Parathyroid adenoma (tissue), 2 donors: ENCODE measurements around the gene PCDHGA5.
"Not testable (repeated sequence)": the region's sequence is repeated elsewhere in the genome, so short reads cannot be mapped to it uniquely, and the experiment has no call there.

Source experiments
- H2AFZ ChIP-seq: fragments of 300-600 bp; sonication (generic); one replicate; pipeline ENCODE4 v1.7.0; 2017; ENCODE audit warnings: antibody characterized with exemption, mild to moderate bottlenecking
- H3K27ac ChIP-seq: fragments of 300-600 bp; sonication (generic); one replicate; pipeline ENCODE4 v1.7.0; 2017
- H3K27me3 ChIP-seq: fragments of 300-600 bp; sonication (generic); one replicate; pipeline ENCODE4 v1.7.0; 2017; ENCODE audit warnings: low read length; ENCODE audit not compliant: control insufficient read depth, insufficient read depth
- H3K36me3 ChIP-seq: fragments of 300-600 bp; sonication (generic); one replicate; pipeline ENCODE4 v1.7.0; 2017; ENCODE audit warnings: low read length; ENCODE audit not compliant: control insufficient read depth, insufficient read depth
- H3K4me1 ChIP-seq: fragments of 300-600 bp; sonication (generic); one replicate; pipeline ENCODE4 v1.7.0; 2017; ENCODE audit warnings: control low read depth
- H3K4me2 ChIP-seq: fragments of 300-600 bp; sonication (generic); one replicate; pipeline ENCODE4 v1.7.0; 2017; ENCODE audit warnings: low read length
- H3K4me3 ChIP-seq: fragments of 300-600 bp; sonication (generic); one replicate; pipeline ENCODE4 v1.7.0; 2017; ENCODE audit warnings: low read depth, low read length
- H3K79me2 ChIP-seq: fragments of 300-600 bp; sonication (generic); one replicate; pipeline ENCODE4 v1.7.0; 2017; ENCODE audit warnings: control low read depth
- H3K9ac ChIP-seq: fragments of 300-600 bp; sonication (generic); one replicate; pipeline ENCODE4 v1.7.0; 2017; ENCODE audit warnings: mild to moderate bottlenecking
- H3K9me3 ChIP-seq: fragments of 300-600 bp; sonication (generic); one replicate; pipeline ENCODE4 v1.7.0; 2017; ENCODE audit warnings: low read length; ENCODE audit not compliant: control insufficient read depth
- TF ChIP-seq, protein P1 (sequence below): fragments of 300-600 bp; sonication (generic); IDR thresholded peaks from one replicate; pipeline ENCODE4 v1.7.0; 2017; ENCODE audit warnings: antibody characterized with exemption, mild to moderate bottlenecking
- donor health status: primary hyperparathyroidism.

Gene PCDHGA5

DNA sequence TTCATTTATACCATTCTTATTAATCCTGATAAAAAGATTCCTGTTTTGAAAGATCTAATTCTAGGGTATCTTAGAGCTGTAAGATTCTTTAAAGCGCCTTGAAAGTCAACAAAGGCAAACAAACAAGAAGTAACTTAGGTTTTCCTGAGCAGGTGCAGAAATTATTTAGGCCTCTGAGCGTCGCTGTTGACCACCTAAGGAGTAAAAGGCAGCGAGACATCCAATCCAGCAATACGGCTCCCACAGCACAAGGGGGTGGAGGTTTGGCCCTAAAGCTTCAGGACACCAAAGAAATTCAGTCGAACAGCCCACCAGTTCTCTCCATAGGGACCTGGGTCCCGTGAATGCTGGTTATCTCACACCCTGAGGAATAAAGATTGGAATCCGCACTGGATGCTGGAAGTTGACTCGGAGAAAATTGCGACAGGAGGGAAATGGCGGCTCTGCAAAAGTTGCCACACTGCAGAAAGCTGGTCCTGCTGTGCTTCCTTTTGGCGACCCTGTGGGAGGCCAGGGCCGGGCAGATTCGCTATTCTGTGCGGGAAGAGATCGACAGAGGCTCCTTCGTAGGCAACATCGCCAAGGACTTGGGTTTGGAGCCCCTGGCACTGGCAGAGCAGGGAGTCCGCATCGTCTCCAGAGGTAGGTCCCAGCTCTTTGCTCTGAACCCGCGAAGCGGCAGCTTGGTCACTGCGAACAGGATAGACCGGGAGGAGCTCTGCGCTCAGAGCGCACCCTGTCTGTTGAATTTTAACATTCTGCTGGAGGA, 25.2 kb upstream of the PCDHGA5 start, which contains the start of gene PCDHGA2:
PCDHGA2 (plus strand) TSS at position 223 of the 769 bp plus-strand sequence.
- no peak within 1 kb of the TSS for H3K9ac ChIP-seq

DNA sequence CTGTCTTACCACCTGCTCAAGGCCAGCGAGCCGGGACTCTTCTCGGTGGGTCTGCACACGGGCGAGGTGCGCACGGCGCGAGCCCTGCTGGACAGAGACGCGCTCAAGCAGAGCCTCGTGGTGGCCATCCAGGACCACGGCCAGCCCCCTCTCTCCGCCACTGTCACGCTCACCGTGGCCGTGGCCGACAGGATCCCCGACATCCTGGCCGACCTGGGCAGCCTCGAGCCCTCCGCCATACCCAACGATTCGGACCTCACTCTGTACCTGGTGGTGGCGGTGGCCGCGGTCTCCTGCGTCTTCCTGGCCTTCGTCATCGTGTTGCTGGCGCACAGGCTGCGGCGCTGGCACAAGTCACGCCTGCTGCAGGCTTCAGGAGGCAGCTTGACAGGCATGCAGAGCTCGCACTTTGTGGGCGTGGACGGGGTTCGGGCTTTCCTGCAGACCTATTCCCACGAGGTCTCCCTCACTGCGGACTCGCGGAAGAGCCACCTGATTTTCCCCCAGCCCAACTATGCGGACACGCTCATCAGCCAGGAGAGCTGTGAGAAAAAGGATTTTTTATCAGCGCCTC, 23.1 kb upstream of the PCDHGA5 start:
- not testable (repeated sequence) for H3K9me3 ChIP-seq, H3K36me3 ChIP-seq, H3K79me2 ChIP-seq, H3K4me1 ChIP-seq, H3K27ac ChIP-seq, H3K27me3 ChIP-seq, H3K9ac ChIP-seq, H2AFZ ChIP-seq, H3K4me3 ChIP-seq, H3K4me2 ChIP-seq

More for the DNA sequence above, 25.2 kb upstream of the PCDHGA5 start, which contains the start of gene PCDHGA2:
- H3K4me2 ChIP-seq = no peak within 1 kb of the TSS
- peaks cover 8% of the 10 kb centered on the region for H3K9me3 ChIP-seq
- H3K36me3 ChIP-seq = peaks cover 3% of the 10 kb centered on the region
- no peaks in the 10 kb centered on the region for H3K79me2 ChIP-seq
- H3K4me1 ChIP-seq = no peaks in the 10 kb centered on the region
- TF ChIP-seq, protein P1, sequence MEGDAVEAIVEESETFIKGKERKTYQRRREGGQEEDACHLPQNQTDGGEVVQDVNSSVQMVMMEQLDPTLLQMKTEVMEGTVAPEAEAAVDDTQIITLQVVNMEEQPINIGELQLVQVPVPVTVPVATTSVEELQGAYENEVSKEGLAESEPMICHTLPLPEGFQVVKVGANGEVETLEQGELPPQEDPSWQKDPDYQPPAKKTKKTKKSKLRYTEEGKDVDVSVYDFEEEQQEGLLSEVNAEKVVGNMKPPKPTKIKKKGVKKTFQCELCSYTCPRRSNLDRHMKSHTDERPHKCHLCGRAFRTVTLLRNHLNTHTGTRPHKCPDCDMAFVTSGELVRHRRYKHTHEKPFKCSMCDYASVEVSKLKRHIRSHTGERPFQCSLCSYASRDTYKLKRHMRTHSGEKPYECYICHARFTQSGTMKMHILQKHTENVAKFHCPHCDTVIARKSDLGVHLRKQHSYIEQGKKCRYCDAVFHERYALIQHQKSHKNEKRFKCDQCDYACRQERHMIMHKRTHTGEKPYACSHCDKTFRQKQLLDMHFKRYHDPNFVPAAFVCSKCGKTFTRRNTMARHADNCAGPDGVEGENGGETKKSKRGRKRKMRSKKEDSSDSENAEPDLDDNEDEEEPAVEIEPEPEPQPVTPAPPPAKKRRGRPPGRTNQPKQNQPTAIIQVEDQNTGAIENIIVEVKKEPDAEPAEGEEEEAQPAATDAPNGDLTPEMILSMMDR = no peak
- no peaks in the 10 kb centered on the region for H3K27me3 ChIP-seq
- H3K4me3 ChIP-seq = no peak within 1 kb of the TSS
- H2AFZ ChIP-seq = no peak within 1 kb of the TSS
- no peak within 1 kb of the TSS for H3K27ac ChIP-seq

DNA sequence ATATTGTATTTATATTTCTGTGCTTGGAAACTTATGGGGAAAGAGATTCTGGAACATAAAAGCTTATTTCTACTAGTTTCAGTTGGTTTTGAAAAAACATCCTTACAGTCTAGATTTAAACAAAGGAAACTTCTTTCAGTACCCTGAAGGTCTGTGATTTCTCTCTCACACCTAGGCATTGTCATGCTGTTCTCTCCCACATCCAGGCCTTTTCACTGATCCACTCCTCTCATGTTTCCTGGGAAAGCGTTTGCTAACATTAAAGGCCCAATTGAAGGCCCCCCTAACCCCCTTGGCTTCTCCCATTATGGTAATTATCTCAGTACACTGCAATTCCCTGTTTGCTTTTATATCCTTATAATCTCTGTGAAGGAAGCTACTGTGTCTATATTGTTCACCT, 21.2 kb upstream of the PCDHGA5 start:
- H3K9ac ChIP-seq = no peak overlapping the region
- H3K36me3 ChIP-seq = peaks cover 3% of the 10 kb centered on the region
- peaks cover 8% of the 10 kb centered on the region for H3K9me3 ChIP-seq
- H3K4me1 ChIP-seq = no peaks in the 10 kb centered on the region
- no peaks in the 10 kb centered on the region for H3K27me3 ChIP-seq
- TF ChIP-seq, protein P1 = no peak
- H3K79me2 ChIP-seq = no peaks in the 10 kb centered on the region
- H3K27ac ChIP-seq = no peak overlapping the region
- H3K4me3 ChIP-seq = no peak overlapping the region
- no peak overlapping the region for H2AFZ ChIP-seq
- no peak overlapping the region for H3K4me2 ChIP-seq

DNA sequence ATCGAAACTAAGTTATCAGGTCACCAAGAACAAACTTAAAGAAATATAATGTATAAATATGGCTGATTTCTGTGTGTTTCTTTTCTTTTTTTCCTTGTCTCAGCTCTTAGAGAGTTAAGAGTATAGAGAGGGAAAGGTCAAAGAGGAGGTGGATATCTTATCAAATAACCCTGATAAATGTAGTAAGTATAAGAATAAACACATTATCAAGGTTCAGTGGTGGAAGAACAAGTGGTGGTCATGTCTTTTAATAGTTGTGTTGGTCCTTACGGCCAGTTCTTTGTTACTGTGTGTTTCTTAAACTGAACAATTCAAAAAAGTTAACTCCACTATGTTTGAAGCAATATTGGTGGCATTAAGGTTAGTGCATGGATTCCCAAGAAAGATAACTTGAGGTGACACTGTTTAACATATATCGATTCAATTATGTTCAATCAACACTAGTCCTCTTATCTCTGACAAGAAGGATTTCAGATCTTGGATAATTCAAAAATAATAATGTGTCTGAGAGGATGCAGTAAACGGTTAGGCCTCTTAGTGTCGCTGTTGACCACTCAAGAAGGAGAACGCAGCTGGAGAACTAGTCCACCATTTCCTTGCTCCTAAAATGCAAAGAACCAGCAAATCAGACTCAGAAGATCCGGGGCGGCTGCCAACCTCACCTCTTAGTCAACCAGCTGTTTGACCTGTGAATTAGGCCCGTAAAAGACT, 20.6 kb upstream of the PCDHGA5 start, which contains the start of gene PCDHGA3:
PCDHGA3 (plus strand) TSS at position 588 of the 711 bp plus-strand sequence. CDS start 205 bp downstream, outside the sequence.
- Histone ChIP-seq H3K27me3 (no peaks in the 10 kb centered on the region), H3K9ac (no peak within 1 kb of the TSS), H3K27ac (no peak within 1 kb of the TSS)

More for the DNA sequence above, 20.6 kb upstream of the PCDHGA5 start, which contains the start of gene PCDHGA3:
- no peak within 1 kb of the TSS for H3K4me3 ChIP-seq
- TF ChIP-seq, protein P1 = no peak
- H2AFZ ChIP-seq = no peak within 1 kb of the TSS
- H3K36me3 ChIP-seq = peaks cover 1% of the 10 kb centered on the region
- peaks cover 8% of the 10 kb centered on the region for H3K9me3 ChIP-seq
- no peak within 1 kb of the TSS for H3K4me2 ChIP-seq
- H3K79me2 ChIP-seq = no peaks in the 10 kb centered on the region
- H3K4me1 ChIP-seq = no peaks in the 10 kb centered on the region
